Midbrain (tissue), 1 donor: ENCODE measurements around the gene HSD11B2.

Experiments
- DNase-seq: peaks from one replicate; lab custom pipeline; 2025; lab: John Stamatoyannopoulos, UW

Gene HSD11B2

DNA sequence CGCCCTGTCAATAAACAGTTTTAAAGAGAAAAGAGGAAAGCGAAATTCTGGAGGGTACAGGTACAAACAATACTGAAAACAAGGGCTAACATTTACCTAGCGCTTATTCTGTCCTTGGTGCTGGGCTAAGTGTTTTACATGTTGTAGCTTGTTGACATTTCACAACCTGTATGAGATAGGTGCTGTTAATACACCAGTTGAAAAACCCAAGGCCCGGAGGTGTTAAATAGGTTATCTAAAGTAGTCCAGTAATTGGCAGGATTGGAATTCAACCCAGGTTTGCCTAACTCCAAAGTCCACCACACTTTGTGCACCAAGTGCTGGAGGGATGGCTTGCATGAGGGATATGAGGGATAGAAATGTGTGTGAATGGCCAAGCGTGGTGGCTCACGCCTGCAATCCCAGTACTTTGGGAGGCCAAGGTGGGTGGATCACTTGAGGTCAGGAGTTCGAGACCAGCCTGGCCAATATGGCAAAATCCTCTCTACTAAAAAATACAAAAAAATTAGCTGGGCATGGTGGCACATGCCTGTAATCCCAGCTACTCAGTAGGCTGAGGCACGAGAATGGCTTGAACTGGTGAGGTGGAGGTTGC lies 47.1 kb downstream of the HSD11B2 start:
- DNase-seq, result no peak

DNA sequence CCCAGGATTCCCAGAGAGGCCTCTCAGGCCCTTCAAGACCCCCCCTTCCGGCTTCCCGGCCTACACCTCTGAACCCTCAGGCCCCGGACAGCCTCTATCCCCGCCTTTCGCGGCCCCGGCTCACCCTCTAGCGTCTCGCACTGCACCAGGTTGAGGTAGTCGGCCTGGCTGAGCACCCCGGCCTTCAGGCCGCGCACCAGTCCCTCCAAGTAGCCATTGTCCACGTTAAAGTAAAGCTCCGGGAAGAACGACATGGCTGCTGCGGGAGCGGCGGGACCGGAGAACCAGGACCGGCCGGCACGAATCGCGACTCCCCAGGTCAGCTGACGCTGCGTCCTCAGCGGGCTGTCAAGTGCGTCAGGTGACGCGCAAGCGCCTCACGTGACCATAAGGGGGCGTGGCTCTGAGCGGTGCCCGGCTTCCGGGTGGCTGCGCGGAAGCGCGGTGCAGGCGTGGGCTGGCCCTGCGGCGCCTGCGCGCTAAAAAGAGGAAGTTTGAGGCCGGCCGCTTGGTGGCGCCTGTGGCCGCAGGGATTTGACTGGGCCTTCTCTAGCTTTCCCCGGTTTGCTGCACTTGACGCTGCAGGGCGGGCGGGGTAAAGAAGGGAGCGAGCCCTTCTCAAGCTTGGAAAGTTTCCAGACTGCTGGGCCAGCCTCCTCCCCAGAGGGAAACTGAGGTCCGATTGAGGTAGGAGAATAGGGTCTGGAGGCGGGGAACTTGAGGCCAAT lies 50.1 kb downstream of the HSD11B2 start, which contains the start of gene ATP6V0D1:
Gene ATP6V0D1, minus strand, starts transcription at position 325 of the 728 bp plus-strand sequence. Its CDS starts 71 bp downstream, at position 254.
- DNase-seq, result peak; percentile 99

DNA sequence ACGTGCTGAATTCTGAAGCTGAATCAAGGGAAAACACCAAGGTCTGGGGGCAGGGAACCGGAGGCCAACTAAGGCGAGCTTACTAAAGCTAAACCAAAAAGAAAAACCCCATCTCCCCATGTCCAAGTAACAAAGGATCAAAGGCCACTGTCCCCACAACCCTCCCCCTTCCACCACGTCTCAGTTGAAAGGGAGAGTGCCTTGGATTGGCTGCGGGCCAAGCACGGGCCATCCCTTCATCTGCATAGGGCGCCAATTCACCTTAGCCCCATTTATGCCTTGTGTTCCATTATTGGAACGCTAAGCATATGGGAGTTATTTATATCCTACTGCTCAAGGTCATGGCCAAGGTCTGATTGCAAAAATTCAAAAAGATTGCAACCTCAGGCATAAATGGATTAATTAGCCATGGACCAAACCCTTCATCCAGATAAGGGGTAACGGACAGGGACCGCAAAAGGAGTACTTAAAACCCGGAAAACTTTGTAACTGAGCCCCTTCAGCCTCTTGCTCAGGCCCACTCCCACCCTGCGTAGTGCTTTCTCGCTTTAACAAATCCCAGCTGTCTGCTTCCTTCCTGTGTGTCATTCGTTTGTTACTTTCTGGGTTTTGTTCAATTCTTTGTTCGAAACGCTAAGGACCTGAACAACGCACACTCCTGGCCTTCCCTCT lies 50.8 kb downstream of the HSD11B2 start:
- no peak for DNase-seq

DNA sequence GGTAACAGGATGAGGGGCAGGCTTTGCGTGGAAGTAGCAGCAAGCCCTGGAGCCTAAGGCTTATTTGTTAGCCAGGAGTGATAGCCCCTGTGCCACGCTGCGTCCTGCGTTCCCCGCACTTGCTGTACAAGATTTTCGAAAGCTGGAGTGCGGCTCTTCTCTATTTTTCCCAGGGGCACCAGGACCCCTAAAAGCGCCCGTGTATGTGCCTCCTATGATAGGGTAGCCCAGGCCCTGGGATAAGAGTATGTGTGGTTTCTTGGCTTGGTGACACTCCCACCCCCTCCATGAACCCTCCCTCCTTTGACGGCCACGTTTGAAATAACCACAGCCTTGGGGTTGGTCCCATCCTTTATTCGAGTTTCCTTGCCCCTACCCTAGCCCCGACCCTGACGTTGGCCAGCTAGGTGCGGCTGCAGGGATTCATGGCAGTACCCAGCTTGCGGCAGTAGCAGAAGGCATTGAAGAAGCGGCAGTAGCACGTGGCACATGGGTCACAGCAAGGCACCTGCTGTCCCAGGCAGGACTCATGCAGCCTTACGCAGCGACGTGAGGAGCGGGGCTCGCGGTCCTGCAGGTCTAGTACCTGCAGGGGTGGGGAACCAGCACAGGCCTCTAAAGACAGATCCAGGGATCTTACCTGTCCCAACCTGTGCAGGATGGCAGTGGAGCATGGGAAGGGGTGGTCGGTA lies 51.5 kb downstream of the HSD11B2 start:
- DNase-seq, result no peak

DNA sequence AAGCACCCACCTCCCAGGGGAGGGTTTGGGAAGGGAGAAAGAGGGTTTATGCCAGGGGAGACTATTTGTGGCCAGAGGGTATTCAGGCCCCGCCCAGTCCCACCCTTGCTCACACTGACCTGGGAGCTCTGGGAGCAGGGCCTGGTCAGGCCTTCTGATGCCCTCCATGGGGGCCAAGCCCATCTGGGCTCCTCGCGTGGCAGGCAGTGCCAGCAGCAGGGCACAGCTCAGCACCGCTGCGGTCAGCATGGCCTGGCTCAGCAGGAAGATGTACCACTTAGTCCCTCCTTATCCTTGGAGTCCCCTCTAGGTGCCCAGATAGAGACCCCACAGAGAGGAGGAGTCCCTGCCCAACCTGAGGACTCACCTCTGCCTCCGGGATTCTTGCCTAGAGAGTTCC lies 52.2 kb downstream of the HSD11B2 start, which contains the start of gene AGRP:
Gene AGRP, minus strand, starts transcription at position 398 of the 400 bp plus-strand sequence. Its CDS starts 149 bp downstream, at position 249.
- no peak for DNase-seq

DNA sequence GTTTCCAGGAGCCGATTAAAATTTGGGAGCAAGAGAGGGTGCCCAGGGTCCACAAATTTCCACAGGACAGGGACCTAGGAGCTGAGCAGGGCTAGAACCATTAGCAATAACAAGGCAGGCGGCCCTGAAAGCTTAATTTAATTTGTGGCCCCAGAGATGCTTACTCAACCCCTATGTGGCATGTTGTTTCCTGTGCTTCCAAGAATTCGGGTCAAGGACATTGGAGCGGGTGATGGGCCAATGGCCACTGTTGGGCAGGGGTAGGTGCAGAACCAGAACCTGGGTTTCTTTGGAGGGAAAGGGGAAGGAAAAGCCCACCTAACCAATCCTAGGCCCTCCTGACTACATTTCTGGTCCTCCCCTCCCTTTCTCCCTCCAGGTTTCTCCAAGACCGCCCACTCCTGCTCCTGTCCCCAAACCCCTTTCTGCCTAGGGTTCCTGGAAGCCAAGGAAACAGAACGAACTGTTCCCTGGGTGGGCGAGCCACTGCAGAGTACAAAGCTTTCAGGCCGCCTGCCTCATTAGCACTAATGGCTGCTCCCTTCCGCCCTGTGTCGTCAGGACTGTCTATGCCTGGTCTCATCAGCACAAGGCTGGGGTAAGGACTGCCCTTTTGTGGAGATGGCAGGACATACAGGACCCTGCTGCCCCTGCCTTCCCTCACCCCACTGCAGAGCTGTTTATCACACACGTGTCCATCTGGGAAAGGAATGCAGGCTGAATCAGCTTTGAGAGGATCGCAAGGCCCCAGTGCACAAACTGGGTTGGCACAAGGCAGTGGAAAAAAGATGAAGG lies 53.0 kb downstream of the HSD11B2 start:
- no peak for DNase-seq

DNA sequence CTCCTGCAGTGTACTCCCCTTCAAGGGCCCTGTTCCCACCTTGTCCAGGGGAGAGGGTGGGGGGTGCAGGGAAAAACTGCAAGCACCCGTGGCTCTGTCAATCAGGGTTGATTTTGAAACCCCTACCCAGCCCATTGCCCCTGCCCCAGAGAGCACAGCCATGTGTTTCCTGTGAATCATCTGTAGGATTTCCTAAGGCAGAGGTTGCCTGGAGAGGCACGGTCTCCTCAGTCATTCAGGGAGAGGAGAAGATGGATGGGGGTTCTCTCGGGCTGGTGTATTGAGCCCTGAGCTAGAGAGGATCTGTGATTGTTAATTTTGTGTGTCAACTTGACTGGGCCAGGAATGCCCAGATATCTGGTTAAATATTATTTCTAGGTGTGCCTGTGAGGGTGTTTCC lies 55.9 kb downstream of the HSD11B2 start:
- DNase-seq, result no peak
